Keratinocyte (primary cell): ENCODE measurements around the gene RHBDL2.
"Not testable (repeated sequence)": the region's sequence is repeated elsewhere in the genome, so short reads cannot be mapped to it uniquely, and the experiment has no call there.

Experiments used
- EZH2 ChIP-seq: IDR thresholded peaks from one replicate; pipeline ENCODE4 v1.6.1; 2012; ENCODE audit warnings: inconsistent platforms, mild to moderate bottlenecking, low read length, moderate library complexity
- TF ChIP-seq, protein P1 (sequence below), 3 experiments: IDR thresholded peaks in 1 of 3; conservative IDR thresholded peaks in 1 of 3; optimal IDR thresholded peaks in 1 of 3; 2 replicates in 2 of 3; 3 replicates in 1 of 3; pipeline versions ENCODE3 to v1.5.1; 2011; ENCODE audit warnings: low read length in 3 of 3, mild to moderate bottlenecking in 3 of 3, moderate library complexity in 2 of 3, control low read depth in 1 of 3, inconsistent platforms in 1 of 3; ENCODE audit not compliant: insufficient read depth in 2 of 3; ENCODE audit errors: extremely low read depth in 1 of 3

DNA sequence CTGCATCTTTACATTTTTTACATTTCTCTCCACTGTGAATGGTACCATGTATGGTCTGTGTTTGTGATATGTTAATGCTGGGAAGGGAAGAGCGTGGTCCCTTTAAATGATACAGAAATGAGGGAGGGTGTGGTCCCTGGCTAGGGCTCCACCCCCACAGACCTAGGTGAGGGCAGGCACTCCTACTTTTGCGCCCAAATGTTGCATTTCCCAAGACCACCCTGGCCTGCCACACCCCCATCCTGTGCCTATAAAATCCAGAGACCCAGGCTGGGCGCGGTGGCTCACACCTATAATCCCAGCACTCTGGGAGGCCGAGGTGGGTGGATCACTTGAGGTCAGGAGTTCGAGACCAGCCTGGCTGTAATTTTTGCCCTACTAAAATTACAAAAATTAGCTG is 31.5 kb upstream of the RHBDL2 start:
- TF ChIP-seq, protein P1, sequence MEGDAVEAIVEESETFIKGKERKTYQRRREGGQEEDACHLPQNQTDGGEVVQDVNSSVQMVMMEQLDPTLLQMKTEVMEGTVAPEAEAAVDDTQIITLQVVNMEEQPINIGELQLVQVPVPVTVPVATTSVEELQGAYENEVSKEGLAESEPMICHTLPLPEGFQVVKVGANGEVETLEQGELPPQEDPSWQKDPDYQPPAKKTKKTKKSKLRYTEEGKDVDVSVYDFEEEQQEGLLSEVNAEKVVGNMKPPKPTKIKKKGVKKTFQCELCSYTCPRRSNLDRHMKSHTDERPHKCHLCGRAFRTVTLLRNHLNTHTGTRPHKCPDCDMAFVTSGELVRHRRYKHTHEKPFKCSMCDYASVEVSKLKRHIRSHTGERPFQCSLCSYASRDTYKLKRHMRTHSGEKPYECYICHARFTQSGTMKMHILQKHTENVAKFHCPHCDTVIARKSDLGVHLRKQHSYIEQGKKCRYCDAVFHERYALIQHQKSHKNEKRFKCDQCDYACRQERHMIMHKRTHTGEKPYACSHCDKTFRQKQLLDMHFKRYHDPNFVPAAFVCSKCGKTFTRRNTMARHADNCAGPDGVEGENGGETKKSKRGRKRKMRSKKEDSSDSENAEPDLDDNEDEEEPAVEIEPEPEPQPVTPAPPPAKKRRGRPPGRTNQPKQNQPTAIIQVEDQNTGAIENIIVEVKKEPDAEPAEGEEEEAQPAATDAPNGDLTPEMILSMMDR (optimal IDR thresholded peaks at IDR 0.05 in 1 of 3, IDR thresholded peaks at IDR 0.05 in 1 of 3, conservative IDR thresholded peaks at IDR 0.05 in 1 of 3; ENCODE audit: extremely low read depth in 1 of 3, insufficient read depth in 2 of 3, low read length in 3 of 3), result not testable (repeated sequence)
- TF ChIP-seq EZH2, result not testable (repeated sequence)
